ENCODE results near the gene CACNA1C.

CACNA1C gene

DNA sequence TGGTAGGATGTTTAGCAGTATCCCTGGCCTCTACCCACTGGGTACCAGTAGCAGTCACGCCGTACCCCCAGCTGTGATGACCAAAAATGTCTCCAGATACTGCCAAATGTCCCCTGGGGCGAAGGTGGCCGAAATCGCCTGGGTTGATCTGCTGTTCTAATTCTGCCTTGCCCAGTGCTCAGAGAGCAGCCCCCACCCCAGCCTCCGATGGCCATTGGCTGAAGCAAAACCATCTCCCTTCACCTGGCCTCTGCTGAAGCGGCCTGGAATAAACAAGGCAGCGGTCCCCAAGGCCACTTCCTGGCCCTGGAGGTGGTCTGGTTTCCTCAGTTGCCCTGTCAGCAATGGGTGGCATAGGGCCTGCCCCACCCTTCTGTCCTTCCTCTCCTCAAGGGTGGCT is 298.4 kb downstream of the CACNA1C start:
- DNase-seq: no peak

DNA sequence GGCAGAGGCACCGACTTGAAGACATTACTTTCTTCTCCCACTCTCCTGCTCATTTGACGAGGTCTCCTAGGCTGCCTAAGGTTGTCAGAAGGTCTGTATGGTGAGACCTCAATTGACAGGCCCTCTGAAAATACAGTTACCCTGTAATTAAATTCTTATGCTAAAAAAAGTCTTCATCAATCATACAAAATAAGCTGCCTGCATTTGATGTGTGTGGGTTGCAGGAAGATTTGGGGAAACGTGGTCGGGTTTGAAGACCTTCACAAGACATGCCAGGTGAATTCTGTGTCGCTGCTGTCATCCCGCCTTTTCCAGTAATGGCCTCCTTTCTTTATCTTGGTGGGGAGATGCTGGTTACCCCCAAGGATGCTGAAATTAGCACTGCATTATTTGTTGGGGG is 299.4 kb downstream of the CACNA1C start:
- DNase-seq: no peak

DNA sequence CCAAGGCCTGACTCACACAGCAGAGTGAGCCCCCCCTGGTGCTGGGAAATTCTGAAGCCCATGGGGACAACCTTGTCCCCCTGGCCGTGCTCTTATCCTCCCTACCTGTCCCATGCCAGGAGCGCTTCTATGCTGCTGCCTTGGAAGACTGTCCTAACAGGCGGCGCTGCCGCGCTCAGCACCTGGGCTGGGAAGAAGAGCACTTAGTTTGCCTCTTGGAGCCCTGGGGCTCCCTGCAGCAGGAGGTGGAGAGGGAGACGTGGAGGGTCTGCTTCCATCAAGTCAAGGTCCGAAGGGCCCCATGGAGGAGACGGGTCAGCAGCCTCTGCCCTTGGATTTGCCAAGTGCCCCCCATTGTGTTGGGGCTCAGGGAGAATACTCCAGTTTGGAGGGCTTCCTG is 300.5 kb downstream of the CACNA1C start:
- no peak for DNase-seq

DNA sequence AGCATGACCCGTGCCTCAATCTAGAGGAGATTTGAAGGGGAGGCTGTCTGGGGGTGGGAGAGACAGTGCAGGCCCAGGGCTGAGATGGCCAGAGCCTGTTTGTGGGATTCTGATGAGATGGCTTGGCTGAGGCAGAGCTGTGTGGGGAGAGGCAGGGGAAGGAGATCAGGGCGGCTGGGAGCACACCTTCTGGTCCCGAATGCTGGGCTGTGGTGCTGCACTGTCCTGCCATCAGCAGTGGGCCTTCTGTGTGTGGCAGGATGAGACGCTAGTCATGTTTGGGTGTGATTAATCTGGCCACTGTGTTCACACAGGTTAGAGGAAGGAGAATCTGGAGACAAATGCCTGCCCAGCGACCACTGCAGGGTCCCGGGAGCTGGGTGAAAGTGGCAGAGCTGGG is 300.9 kb downstream of the CACNA1C start:
- no peak for DNase-seq

DNA sequence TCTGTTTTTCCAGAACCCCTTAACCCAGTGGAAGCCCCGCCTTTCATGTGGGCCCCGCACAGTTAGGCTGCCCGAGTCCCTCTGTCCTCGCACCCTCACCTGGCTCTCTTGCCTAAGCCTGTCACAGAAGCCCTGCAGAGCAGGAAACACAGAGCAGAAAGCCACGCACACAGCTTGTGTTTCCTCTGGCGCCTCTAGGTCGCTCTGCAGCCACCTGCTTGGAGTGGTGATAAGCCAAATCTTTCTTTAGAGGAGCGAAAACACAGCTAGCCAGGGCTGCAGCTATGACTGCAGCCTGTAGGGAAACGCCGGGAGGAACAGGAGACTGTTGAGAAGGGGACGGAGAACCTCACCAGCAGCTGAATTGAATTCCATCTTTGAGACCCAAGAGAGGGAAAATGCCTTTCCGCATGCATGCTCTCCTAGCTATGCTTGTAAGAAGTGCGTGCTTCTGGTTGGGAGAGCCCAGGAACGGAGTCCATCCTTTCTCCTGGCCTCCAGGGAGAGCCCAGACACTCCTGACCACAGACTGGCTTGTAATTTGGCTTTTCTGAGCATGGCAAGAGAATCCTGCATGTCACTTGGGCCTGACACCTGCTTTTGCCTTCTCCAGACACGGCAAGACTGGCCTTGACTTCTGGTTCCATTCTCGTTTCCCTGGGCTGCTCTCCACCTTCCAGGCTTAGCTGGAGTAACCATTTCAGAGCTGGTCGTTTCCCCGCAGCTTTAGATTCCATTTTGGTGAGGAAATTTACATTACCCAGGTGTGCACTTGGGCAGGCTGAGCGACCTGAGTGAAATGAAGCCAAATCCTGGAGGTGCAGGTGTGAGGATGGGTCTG is 301.6 kb downstream of the CACNA1C start:
- no peak for DNase-seq

DNA sequence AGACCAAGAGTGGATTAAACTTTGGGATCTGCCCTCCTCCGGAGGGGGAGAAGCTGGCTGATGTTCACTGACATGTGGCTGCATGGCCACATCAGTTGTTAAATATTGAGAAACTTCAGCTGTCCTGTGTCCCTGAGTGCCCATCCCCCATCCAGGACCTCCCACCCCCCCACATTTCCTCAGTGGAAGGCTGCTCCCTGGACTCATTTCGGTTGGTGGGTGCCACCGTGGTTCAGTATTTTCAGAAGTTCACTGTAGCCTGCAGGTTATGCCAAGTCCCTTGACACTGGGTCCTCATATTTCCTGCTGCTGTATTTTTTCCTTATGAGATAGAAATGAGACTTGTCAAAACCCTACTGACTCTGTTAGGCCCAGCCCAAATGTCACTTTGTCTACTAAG is 302.4 kb downstream of the CACNA1C start:
- DNase-seq: no peak

DNA sequence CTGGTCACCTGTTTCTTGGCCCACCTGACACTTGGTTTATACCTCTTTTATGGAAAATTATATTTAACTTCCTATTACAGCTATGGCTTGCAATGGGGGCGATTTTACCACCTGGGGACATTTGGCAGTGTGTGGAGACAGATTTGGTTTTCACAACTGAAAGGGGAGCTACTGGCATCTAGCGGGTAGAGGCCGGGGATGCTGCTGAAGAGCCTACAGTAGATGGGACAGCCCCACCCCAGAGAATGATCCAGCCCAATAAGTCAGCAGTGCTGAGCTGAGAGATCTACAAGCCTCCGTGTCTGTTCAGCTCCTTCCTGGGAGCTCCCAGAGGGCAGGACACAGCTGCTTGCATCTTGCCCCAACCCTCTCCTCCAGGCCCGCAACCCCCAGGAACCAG is 302.8 kb downstream of the CACNA1C start:
- no peak for DNase-seq

DNA sequence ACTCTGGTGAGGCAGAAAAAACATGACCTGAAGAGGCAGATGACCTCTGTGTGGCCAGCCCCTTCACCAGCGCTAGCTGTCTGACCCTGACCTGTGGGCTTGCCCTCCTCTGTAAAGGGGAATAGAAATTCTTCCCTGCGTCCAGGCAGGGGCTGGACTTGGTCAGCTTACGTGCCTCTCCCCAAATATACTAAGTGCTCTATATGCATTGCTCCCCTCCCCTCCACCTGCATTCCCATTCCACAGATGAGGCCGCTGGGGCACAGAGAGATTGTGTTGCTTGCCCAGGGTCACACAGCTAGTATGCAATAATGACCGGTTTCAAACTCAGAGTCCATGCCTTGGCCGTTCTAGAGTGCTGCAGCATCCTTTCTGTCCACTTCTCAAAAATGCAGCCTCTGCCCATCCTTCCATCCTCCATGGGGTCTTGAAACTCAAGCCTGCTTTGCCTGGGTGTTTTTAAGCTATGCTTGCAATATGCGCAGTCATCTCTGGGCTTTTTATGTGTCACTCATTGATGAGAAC is 303.9 kb downstream of the CACNA1C start:
- DNase-seq: no peak

DNA sequence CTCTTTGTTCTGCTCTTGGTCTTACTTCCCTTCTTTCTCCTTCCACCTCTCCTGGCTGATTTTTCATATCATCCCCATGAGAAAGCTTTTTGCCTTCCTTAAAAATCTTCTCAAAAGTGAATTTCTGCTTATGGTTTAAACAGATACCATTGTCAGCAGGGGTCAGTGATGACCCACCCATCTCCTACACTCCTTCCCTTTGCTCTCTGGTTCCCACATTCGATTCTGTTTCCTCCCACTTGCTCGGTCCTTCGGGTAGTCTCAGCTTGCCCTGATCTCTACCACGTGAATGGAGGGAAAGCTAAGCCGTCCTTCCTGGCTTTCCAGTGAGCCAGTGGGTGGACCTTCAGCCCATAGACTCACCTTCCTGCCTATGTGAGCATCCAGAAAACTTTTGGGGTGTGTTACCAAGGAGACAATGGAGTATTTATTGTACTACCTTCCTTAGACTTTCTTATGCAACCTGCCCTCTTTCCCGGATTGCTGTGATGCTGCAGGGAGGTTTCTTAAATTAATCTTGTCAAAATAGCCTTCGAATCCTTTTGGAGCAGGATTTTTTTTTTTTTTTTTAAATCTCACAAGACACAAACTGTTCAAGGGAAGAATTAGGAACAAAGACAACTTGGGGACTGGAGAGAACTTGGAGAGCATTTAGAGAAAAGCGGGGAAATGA is 306.3 kb downstream of the CACNA1C start:
- no peak for DNase-seq

DNA sequence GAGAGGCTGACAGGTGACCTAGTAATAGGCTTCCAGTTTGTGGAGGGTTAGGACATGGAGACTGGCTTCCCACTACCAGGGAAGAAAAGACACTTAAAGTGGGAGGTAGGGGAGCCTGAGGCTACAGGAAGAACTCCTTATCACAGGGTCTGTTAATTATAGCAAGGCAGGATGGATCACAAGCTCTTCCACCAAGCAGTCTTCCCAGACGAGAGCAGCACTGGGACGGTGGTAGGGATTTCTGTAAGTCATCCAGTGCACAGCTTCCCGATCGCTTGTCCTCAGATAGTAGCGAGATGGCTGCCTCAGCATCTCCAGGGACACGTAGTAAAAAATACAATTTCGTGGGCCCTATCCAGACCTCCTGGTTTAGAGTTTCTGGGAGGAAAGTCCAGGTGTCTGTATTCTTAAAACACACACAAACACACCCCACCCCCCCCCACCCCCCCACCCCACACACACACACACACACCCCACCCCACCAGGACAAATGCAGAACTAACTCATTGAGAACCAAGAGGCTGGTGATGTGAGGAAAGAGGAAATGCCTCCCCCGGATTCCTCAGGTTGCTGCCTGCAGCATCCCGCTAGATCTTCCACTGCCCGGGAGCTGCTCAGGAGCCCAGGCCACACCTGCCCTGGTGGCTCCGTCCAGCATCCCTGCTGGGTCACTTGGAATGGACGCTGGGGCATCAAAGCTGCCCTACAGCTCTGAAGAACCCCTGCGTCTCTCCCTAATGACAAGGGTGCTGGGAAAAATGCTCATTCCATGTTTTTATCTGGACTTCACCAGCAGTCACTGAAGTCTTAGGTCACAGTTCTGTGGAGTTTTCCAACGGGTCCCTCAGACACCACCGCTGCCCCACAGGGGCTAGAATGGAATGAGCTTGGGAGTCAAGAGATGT is 307.2 kb downstream of the CACNA1C start:
- no peak for DNase-seq

DNA sequence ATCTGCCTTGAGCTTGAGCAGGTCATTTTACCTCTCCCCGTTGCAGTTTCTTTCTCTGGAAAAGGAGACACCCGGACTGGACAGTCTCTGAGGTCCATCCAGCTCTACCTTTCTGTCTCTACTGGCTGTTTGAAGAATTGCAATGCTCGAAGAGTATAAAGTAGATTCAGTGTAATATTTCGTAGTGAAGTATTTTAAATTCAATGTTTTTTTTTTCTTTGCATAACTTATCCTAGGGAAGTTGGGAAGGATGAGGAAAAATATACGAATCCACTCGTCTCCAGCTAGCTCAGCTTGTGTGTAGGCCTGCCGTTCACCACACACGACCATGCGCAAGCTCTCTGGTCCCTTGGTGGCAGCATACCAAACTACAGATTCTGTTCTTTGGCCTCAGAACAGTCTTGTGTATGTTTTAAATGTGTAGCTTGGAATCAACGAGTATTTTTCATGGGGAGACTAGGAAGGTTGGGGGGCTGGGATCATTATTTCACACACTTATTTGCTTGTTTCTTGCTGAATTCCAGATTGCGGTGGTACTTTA is 307.9 kb downstream of the CACNA1C start:
- DNase-seq: no peak

DNA sequence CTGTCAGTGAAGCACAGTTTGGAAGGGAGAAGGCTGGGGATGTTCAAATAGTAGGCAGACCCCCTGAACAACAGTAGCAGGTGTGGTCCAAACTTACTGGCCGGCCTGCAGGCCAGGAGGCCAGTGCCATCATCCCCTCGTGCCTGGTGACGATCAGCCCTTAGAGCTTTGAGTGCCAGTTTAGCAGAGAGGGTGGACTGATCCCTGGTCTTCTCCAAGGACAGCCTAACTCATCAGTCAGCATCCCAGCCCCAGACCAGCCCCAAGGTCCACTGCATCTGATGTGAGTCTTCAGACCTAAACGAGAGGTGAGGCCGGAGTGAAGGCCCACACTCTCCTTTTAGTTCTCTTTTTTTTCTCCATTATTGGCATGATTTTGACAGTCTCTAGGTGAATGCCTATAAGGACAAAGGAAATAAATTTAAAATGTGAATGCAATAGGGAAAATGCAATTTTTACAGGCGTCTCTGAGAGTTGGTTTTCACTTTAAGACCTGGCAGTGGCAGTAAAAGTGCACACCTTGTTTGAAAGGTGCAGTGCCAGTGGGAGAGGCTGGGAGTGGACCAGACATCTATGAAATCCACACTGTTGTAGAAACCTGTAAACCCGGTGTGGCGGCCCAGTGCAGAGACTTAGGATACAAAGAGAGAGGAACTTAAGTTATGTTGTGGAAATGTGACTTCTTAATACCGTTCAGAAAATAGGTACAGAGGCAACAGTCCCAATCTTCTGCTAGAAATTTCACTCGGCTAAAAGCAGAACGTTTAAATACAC is 311.2 kb downstream of the CACNA1C start:
- no peak for DNase-seq

DNA sequence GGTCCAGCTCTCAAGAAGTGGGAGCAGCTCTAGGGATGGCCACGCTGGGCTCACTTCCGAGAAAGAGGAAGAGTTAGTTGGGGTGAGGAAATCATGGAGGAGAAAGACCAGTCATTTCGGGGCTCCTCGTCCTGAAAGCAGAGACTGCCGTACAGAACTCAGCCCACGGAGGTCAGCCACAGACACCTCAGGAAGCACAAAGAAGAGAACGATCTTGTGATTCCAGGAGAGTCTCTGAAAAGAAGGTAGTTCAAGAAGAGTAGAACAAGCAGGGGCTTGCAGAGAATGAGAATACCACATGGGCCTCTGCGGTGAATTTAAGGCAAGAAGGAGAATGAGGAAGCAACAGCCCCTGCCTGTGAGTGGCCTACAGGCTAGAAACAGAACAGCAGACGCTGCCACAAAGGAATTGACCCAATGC is 311.9 kb downstream of the CACNA1C start:
- DNase-seq: no peak

DNA sequence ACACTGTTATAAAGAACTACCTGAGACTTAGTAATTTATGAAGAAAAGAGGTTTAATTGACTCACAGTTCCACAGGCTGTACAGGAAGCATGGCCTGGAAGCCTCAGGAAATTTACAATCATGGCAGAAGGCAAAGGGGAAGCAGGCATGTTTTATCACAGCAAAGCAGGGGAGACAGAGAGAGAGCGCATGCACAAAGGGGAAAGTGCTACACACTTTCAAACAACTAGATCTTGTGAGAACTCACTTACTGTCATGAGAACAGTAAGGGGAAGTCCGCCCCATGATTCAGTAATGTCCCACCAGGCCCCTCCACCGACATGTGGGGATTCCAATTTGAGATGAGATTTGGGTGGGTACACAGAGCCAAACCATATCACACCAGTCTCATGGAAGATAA is 313.9 kb downstream of the CACNA1C start:
- no peak for DNase-seq

DNA sequence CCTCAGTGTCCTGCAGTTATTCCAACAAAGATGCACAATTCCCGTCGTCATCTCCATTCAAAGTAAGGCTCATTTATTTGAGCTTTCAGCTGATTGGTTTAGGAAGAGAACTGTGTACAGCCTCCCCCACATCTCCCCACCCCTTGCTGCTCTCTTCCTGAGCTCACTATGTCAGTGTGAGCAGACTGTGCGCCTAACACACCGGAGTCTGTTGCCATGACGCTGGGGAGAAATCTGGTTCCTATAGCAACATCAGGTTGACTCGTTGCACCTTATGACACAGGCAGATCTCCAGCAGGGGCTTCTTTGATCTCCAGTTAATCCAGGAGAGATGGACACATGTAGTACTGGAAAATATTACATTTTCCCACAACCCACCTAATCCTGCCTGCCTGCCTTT is 319.4 kb downstream of the CACNA1C start:
- DNase-seq: no peak

DNA sequence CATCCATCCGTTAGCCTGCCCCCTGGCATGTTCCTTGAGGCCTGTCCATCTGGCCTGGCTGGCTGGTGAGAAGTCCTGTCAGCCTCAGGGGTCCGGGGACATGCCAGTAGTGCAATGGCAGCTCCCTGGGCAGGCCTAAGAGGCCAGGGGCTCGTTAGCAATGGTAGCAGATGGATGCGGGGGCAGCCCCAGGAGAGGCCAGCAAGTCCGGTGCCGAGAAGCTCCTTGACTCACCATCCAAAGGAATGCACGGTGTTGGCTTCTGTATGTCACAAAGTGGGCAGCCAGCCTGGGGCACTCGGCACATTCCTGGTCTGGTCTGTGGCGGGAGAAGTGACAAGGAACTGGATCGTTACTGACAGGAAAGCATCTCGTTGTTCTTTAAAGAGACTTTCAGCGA is 319.9 kb downstream of the CACNA1C start:
- DNase-seq: no peak

DNA sequence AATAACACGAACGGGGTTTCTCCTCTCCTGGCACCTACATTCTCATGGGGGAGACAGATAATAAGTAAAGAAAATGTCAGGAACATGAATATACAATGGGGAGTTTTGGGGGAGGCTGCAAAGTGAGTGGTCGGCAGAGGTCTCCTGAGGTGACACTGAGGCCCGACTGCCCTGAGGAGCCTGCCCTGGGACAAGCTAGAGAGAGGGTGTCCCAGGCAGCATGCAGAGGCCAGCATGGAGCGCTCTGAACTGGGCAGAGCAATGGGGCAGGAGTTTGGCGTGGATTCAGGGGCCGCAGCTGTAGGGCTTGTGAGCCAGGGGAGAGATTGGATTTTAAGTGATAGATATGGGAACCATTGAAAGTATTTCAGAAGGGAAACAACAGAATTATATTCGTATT is 320.5 kb downstream of the CACNA1C start:
- DNase-seq: no peak

DNA sequence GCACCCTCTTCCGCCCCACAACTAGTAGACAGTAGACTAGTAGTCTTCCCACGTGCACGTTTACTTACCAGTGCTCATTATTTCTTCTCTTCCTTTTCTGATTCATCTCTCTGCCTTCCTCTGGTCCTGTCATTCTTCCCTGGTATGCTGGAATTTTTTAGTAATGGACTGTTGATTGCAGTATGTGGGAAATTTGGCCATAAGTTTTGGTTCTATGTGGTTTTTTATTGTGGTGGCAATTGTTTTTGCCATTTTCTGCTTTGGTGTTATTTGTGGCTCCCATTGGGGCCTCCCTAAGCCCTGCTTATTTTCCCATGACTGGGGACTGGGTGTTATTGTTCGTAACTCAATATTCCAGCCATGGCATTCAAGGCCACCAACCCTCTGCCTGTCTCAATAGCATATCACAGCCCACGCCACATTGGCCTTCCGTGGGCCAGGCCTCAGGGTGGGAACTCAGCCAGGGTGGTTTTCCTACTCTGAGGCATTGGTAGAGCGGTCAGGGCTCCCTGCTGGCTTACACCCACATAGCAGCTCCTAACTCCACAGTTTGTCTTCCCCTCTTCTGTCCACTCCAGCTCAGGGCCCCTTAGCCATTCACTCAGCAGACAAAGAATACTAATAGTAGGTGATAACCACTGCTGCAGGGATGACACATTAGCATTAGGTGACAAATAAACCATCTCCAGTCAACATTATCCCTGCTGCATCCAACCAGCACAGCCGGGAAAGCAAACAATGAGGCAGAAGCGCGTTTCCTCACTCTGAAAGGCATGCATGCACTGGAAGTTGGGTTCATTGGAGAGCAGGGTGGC is 321.5 kb downstream of the CACNA1C start:
- no peak for DNase-seq

DNA sequence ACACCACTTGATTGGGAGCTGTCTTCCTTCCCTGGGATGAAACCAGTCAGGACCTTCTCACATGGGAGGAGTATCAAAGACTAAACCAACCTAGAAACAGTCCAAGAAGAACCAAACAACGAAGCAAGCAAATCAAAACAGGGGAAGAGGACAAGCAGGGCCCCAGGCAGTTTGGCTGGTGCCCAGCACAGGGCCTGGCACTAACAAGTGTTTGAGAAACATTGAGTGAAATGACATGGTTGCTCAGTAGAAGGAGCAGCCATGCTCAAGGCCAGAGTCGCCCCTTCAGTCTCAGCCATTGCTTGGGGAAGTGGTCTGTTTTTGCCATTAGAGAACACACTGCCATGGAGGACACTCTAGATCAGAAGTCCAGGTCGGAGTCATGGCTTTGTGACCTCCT is 323.1 kb downstream of the CACNA1C start:
- DNase-seq: no peak

DNA sequence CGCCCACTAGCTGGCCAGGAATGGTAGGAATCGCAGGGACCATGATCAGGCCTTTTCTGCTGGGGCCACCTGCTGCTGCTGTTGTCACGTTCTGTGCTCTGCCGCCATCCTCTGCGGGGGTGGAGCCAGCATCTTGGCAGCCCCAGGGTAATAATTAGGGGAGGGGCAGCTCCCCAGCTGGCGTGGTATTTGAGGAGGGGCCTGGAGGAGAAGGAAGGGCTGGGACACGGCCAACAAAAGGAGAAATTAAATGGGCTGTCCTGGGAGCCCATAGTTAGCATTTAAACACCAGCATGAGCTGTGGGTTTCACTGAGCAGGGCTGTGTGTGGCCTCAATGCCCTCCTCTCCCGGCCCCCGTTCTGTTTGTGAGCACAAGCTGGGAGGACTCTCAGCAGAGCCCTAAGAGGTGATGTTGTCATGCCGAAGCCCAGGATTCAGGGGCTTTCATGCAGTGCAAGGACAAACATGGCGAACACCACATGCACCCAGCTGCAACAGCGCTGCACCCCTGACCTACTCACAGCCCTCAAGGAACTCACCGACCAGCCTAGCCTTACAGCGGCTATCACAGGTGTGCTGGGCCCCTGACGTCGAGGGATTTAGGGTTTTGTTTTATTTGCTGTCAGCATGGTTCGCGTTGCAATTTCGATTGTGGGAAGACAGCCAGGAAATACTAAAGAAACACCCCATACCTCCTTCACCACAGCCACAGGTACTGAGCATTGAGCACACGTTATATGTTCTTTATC is 324.3 kb downstream of the CACNA1C start:
- DNase-seq: no peak

Data from stimulated activated CD4-positive, alpha-beta T cell treated with anti-CD3 and anti-CD28 coated beads, Interleukin-2, amount 100 ng/mL, for 48 hours (primary cell).